ENCODE measurements around the gene HNRNPU.

DNA sequence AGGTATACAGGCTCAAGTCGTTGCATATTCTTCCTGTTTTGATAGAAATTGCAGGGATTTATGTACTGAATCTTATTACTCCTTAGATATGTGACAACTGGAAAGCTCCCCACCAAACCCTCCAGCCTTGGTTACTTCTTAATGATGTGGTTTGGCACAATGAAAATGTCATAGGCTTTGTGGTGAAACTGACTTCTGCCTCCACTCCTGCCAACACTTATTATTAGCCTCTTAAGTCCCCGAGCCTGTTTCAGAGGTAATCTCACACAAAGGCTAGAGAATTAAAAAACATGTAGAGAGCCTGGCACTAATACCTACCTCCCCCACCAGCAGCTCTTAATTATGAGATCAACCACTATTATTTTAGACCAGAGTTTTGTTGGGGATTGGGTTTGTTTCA is 24.7 kb downstream of the HNRNPU start:
- TF ChIP-seq, protein P1, sequence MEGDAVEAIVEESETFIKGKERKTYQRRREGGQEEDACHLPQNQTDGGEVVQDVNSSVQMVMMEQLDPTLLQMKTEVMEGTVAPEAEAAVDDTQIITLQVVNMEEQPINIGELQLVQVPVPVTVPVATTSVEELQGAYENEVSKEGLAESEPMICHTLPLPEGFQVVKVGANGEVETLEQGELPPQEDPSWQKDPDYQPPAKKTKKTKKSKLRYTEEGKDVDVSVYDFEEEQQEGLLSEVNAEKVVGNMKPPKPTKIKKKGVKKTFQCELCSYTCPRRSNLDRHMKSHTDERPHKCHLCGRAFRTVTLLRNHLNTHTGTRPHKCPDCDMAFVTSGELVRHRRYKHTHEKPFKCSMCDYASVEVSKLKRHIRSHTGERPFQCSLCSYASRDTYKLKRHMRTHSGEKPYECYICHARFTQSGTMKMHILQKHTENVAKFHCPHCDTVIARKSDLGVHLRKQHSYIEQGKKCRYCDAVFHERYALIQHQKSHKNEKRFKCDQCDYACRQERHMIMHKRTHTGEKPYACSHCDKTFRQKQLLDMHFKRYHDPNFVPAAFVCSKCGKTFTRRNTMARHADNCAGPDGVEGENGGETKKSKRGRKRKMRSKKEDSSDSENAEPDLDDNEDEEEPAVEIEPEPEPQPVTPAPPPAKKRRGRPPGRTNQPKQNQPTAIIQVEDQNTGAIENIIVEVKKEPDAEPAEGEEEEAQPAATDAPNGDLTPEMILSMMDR (conservative IDR thresholded peaks at IDR 0.05; ENCODE audit: low read depth in 2 of 2): no peak
- TF ChIP-seq POLR2AphosphoS5 (IDR thresholded peaks at IDR 0.05; ENCODE audit: low read depth) (peak; percentile 12; the same call in 1 of the 2 replicates), CREB1 (CRISPR knock-in tag; IDR thresholded peaks at IDR 0.05; ENCODE audit: low read depth) (no peak), EZH2phosphoT487 (IDR thresholded peaks at IDR 0.05; ENCODE audit: unreplicated experiment) (no peak), EZH2 (IDR thresholded peaks at IDR 0.05; ENCODE audit: low read depth, unreplicated experiment) (no peak), STAT1 (IDR thresholded peaks at IDR 0.05; ENCODE audit: unreplicated experiment) (no peak), ZNF114 (CRISPR knock-in tag; IDR thresholded peaks at IDR 0.05) (no peak), JUNB (IDR thresholded peaks at IDR 0.05; ENCODE audit: unreplicated experiment) (no peak)
- TF ChIP-seq, protein P2, sequence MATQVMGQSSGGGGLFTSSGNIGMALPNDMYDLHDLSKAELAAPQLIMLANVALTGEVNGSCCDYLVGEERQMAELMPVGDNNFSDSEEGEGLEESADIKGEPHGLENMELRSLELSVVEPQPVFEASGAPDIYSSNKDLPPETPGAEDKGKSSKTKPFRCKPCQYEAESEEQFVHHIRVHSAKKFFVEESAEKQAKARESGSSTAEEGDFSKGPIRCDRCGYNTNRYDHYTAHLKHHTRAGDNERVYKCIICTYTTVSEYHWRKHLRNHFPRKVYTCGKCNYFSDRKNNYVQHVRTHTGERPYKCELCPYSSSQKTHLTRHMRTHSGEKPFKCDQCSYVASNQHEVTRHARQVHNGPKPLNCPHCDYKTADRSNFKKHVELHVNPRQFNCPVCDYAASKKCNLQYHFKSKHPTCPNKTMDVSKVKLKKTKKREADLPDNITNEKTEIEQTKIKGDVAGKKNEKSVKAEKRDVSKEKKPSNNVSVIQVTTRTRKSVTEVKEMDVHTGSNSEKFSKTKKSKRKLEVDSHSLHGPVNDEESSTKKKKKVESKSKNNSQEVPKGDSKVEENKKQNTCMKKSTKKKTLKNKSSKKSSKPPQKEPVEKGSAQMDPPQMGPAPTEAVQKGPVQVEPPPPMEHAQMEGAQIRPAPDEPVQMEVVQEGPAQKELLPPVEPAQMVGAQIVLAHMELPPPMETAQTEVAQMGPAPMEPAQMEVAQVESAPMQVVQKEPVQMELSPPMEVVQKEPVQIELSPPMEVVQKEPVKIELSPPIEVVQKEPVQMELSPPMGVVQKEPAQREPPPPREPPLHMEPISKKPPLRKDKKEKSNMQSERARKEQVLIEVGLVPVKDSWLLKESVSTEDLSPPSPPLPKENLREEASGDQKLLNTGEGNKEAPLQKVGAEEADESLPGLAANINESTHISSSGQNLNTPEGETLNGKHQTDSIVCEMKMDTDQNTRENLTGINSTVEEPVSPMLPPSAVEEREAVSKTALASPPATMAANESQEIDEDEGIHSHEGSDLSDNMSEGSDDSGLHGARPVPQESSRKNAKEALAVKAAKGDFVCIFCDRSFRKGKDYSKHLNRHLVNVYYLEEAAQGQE (IDR thresholded peaks at IDR 0.05; ENCODE audit: unreplicated experiment): no peak

Data from GM23338 (cell line).